ENCODE results near the gene GRM5. TPM values are rescaled to one million over a fixed set of nuclear protein-coding genes. Genes with fewer than 3 reads are reported as not detected.
"Not testable (repeated sequence)": the region's sequence is repeated elsewhere in the genome, so short reads cannot be mapped to it uniquely, and the experiment has no call there.

The GRM5 gene
- total RNA-seq (2014; rRNA removed; shearing (Covaris generic); ENCODE audit: low replicate concordance), result not detected in 2 replicates

DNA sequence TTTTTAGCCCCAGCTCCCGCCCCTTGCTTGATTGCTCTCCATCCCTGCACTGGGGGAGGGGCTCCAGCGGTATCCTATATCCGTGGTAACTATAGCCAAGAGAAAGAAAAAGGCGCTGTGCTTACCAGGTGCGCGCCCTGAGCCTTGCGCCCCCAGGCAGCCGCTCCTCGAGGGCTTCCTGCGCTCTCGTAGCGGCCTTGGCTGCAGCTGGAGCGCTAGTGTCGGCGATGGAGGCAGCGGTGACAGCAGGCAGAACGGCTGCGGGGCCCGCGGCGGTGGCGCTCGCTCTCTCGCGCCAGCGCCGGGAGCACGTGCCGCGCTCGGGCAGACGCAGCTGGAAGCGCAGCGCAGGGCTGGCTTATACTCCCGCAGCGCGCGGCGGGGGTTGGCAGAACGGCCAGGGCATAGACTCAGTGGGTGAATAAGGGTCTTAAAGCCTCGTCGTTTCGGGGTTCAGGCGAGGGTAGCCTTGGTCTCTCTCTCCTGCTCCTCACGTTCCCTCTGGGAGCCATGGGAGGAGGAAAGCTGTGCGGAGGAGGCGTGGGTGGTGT lies at the start of gene GRM5:
Gene GRM5 (minus strand): TSS at position 332 of the 551 bp plus-strand sequence. CDS start 18,110 bp downstream, outside the sequence.
- not testable (repeated sequence) for H3K36me3 ChIP-seq (ENCODE audit: insufficient read depth, low read length); H3K4me1 ChIP-seq (ENCODE audit: low read length); DNase-seq; H3K27me3 ChIP-seq (ENCODE audit: low read length); H4K20me1 ChIP-seq (ENCODE audit: insufficient read depth, low read depth, low read length); H3K79me2 ChIP-seq (ENCODE audit: low read length); H3K4me3 ChIP-seq (ENCODE audit: low read length); H2AFZ ChIP-seq (ENCODE audit: low read length); H3K9me3 ChIP-seq (ENCODE audit: low read length); H3K4me2 ChIP-seq (ENCODE audit: low read depth, low read length, poor library complexity, severe bottlenecking); H3K9ac ChIP-seq (ENCODE audit: low read length); H3K9me2 ChIP-seq (replicated peaks; ENCODE audit: insufficient read depth, low read length); H3K27ac ChIP-seq (ENCODE audit: low read length)

DNA sequence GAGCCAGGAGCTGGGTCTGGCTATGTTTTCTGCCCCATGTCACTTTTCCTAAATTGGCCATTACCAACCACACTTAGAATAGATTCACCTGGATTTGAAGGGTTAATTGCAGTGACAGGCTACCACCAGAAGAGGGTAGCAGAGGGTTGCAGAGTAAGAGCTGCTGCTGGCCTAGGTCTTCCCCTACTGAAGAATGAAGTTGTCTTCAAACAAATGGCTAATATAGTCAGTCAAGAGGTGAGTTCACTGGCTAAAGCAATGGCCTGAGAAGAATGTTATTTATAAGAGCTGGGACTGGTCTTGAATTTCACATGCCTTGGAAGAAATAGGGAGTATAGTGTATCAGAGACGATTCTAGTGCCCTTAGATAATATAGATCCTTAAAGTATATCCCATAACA lies 32.2 kb upstream of the GRM5 start:
- H3K27me3 ChIP-seq (ENCODE audit: low read length); H4K20me1 ChIP-seq (ENCODE audit: insufficient read depth, low read depth, low read length); H3K9me3 ChIP-seq (ENCODE audit: low read length); H3K9ac ChIP-seq (ENCODE audit: low read length); H3K4me2 ChIP-seq (ENCODE audit: low read depth, low read length, poor library complexity, severe bottlenecking); H3K27ac ChIP-seq (ENCODE audit: low read length); H2AFZ ChIP-seq (ENCODE audit: low read length); H3K36me3 ChIP-seq (ENCODE audit: insufficient read depth, low read length); H3K4me1 ChIP-seq (ENCODE audit: low read length); H3K79me2 ChIP-seq (ENCODE audit: low read length); H3K4me3 ChIP-seq (ENCODE audit: low read length); H3K9me2 ChIP-seq (replicated peaks; ENCODE audit: insufficient read depth, low read length): not testable (repeated sequence)
- DNase-seq, result peak; percentile 71

DNA sequence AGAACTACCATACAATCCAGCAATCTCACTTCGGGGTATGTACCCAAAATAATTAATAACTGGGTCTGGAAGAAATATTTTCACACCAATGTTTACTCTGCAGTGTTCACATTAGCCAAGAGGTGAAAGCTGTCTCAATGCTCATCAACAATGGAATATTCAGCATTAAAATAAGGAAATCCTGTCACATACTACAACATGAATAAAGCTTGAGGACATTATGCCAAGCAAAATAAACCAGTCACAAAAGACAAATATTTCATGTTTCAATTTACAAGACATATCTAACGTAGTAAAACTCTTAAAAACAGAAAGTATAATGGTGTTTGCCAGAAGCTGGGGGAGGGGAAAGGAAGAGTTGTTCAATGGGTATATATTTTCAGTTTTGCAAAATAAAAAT lies 28.0 kb upstream of the GRM5 start:
- H3K79me2 ChIP-seq (ENCODE audit: low read length); H3K4me3 ChIP-seq (ENCODE audit: low read length); H4K20me1 ChIP-seq (ENCODE audit: insufficient read depth, low read depth, low read length); DNase-seq; H3K9me2 ChIP-seq (replicated peaks; ENCODE audit: insufficient read depth, low read length); H3K4me2 ChIP-seq (ENCODE audit: low read depth, low read length, poor library complexity, severe bottlenecking); H3K36me3 ChIP-seq (ENCODE audit: insufficient read depth, low read length); H3K4me1 ChIP-seq (ENCODE audit: low read length); H3K27me3 ChIP-seq (ENCODE audit: low read length); H3K9ac ChIP-seq (ENCODE audit: low read length); H2AFZ ChIP-seq (ENCODE audit: low read length); H3K27ac ChIP-seq (ENCODE audit: low read length): not testable (repeated sequence)
- H3K9me3 ChIP-seq (ENCODE audit: low read length), result peaks cover 22% of the 10 kb centered on the region

DNA sequence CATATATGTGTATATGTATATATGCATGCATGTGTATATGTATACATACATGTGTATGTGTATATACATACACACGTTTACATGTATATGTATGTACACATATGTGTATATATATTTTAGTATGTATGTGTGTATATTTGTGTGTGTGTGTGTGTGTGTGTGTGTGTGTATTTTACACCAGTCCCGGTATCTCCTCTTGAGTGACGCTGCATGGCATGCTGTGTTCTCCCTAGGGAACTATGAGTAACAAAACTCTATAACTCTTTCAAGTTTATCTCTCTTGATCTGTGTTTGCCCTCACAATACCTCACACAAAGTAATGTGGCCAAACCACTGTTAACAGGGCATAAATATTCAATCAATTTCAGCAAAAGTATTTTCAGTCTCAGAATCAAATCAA lies 19.2 kb upstream of the GRM5 start:
- peaks cover 27% of the 10 kb centered on the region for H3K9me3 ChIP-seq (ENCODE audit: low read length)
- not testable (repeated sequence) for H3K79me2 ChIP-seq (ENCODE audit: low read length); DNase-seq; H3K36me3 ChIP-seq (ENCODE audit: insufficient read depth, low read length); H4K20me1 ChIP-seq (ENCODE audit: insufficient read depth, low read depth, low read length); H3K27ac ChIP-seq (ENCODE audit: low read length); H3K27me3 ChIP-seq (ENCODE audit: low read length); H3K9ac ChIP-seq (ENCODE audit: low read length); H3K4me3 ChIP-seq (ENCODE audit: low read length); H3K4me1 ChIP-seq (ENCODE audit: low read length); H3K4me2 ChIP-seq (ENCODE audit: low read depth, low read length, poor library complexity, severe bottlenecking); H3K9me2 ChIP-seq (replicated peaks; ENCODE audit: insufficient read depth, low read length); H2AFZ ChIP-seq (ENCODE audit: low read length)

DNA sequence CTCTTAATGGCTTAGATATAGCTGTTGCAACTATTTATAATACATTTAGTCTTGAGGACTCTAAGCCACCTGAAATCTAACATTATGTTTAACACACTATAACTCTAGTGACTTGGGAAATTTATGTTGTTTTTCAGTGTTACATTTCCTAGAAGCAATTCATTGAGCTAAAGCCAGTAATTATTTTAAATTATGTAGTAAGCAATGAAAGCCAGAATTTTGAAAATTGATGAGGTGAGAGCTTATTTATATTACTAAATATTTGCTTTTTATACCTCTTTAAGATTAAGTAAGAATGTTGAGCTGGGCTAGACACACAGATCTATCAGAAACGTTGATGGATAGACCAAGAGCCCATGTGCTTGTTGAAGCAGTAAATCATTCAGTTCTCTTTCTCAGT lies 5.1 kb upstream of the GRM5 start:
- not testable (repeated sequence) for H3K4me3 ChIP-seq (ENCODE audit: low read length); H2AFZ ChIP-seq (ENCODE audit: low read length); H3K36me3 ChIP-seq (ENCODE audit: insufficient read depth, low read length); H3K9ac ChIP-seq (ENCODE audit: low read length); H4K20me1 ChIP-seq (ENCODE audit: insufficient read depth, low read depth, low read length); H3K27me3 ChIP-seq (ENCODE audit: low read length); H3K27ac ChIP-seq (ENCODE audit: low read length); H3K79me2 ChIP-seq (ENCODE audit: low read length); H3K9me3 ChIP-seq (ENCODE audit: low read length); DNase-seq; H3K4me2 ChIP-seq (ENCODE audit: low read depth, low read length, poor library complexity, severe bottlenecking); H3K9me2 ChIP-seq (replicated peaks; ENCODE audit: insufficient read depth, low read length); H3K4me1 ChIP-seq (ENCODE audit: low read length)

DNA sequence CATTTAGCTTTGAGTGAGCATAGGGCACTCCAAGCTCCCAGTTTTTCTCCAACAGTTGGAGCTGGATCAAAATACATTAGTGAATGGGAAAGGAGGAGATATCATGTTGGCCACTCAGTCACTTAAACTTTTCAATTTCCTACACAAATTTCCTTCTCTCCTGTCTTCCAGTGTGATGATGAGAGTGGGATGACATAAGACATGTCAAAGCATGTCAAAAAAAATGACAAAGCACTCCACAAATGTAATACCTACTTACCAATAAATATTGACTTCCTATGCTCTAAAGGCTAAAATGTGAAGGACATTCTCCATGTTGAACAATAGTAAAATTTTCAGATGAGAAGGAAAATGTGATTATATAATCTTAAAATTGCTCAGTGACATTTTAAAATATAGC lies 1.5 kb upstream of the GRM5 start:
- no peaks in the 10 kb centered on the region for H3K4me1 ChIP-seq (ENCODE audit: low read length)
- no peaks in the 10 kb centered on the region for H3K36me3 ChIP-seq (ENCODE audit: insufficient read depth, low read length)
- H3K4me2 ChIP-seq (ENCODE audit: low read depth, low read length, poor library complexity, severe bottlenecking), result no peak overlapping the region
- H4K20me1 ChIP-seq (ENCODE audit: insufficient read depth, low read depth, low read length), result no peaks in the 10 kb centered on the region
- H3K27ac ChIP-seq (ENCODE audit: low read length), result no peak overlapping the region
- no peaks in the 10 kb centered on the region for H3K79me2 ChIP-seq (ENCODE audit: low read length)
- no peak overlapping the region for H3K4me3 ChIP-seq (ENCODE audit: low read length)
- H3K27me3 ChIP-seq (ENCODE audit: low read length), result no peaks in the 10 kb centered on the region
- no peak overlapping the region for H2AFZ ChIP-seq (ENCODE audit: low read length)
- no peak for DNase-seq
- no peak overlapping the region for H3K9ac ChIP-seq (ENCODE audit: low read length)
- no peaks in the 10 kb centered on the region for H3K9me2 ChIP-seq (replicated peaks; ENCODE audit: insufficient read depth, low read length)
- H3K9me3 ChIP-seq (ENCODE audit: low read length), result peaks cover 7% of the 10 kb centered on the region; the same call in 1 of the 2 replicates

DNA sequence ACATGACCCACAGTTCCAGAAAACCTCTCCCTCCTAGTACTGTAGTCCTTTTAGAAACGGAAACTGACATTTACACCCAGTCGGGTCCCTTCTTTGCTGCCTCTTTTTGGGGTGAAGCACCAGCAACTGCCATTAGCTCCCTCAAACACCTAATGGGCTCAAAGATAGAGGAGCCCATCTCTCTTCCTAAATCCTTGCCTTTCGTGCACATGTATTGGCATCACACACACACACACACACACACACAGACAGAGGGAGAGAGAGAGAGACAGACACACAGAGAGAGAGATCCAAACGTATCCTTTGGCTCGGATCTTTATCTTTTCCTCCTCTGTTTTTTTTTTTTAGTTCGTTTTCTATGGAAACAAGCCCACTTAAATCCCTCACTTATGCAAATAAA lies 716 bp downstream of the GRM5 start:
- H3K9ac ChIP-seq (ENCODE audit: low read length), result no peak overlapping the region
- H2AFZ ChIP-seq (ENCODE audit: low read length), result no peak overlapping the region
- no peaks in the 10 kb centered on the region for H4K20me1 ChIP-seq (ENCODE audit: insufficient read depth, low read depth, low read length)
- no peaks in the 10 kb centered on the region for H3K27me3 ChIP-seq (ENCODE audit: low read length)
- H3K4me2 ChIP-seq (ENCODE audit: low read depth, low read length, poor library complexity, severe bottlenecking), result no peak overlapping the region
- no peak overlapping the region for H3K27ac ChIP-seq (ENCODE audit: low read length)
- no peaks in the 10 kb centered on the region for H3K4me1 ChIP-seq (ENCODE audit: low read length)
- no peaks in the 10 kb centered on the region for H3K79me2 ChIP-seq (ENCODE audit: low read length)
- H3K36me3 ChIP-seq (ENCODE audit: insufficient read depth, low read length), result no peaks in the 10 kb centered on the region
- H3K4me3 ChIP-seq (ENCODE audit: low read length), result no peak overlapping the region
- DNase-seq, result no peak
- H3K9me3 ChIP-seq (ENCODE audit: low read length), result peaks cover 10% of the 10 kb centered on the region
- no peaks in the 10 kb centered on the region for H3K9me2 ChIP-seq (replicated peaks; ENCODE audit: insufficient read depth, low read length)

DNA sequence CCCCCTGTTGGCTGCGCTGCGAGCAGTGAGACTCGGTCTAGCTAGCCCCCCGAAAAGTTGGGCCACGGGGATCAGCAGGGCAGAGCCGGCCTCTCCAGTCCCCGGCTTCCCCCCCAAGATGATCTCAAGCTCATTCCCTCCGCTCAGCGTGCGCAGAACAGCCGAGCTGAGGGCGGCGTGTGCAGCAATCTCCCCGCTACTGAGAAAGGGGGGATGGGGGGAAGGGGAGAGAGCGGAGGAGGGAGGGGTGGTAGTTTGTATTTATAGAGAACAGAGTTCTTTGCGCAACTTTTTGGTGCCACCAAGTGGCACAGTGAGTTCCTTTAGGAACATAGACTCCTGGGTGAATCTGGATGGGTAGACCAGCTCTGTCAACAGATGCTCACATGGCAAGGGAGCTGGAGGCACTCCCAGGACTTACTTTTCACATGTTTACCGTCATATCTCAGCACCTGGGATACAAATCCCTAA lies 2.3 kb downstream of the GRM5 start:
- not testable (repeated sequence) for H3K4me3 ChIP-seq (ENCODE audit: low read length); H3K4me1 ChIP-seq (ENCODE audit: low read length); H3K9ac ChIP-seq (ENCODE audit: low read length); DNase-seq; H3K9me2 ChIP-seq (replicated peaks; ENCODE audit: insufficient read depth, low read length); H3K27ac ChIP-seq (ENCODE audit: low read length); H3K27me3 ChIP-seq (ENCODE audit: low read length); H3K9me3 ChIP-seq (ENCODE audit: low read length); H3K79me2 ChIP-seq (ENCODE audit: low read length); H3K36me3 ChIP-seq (ENCODE audit: insufficient read depth, low read length); H4K20me1 ChIP-seq (ENCODE audit: insufficient read depth, low read depth, low read length); H3K4me2 ChIP-seq (ENCODE audit: low read depth, low read length, poor library complexity, severe bottlenecking); H2AFZ ChIP-seq (ENCODE audit: low read length)

DNA sequence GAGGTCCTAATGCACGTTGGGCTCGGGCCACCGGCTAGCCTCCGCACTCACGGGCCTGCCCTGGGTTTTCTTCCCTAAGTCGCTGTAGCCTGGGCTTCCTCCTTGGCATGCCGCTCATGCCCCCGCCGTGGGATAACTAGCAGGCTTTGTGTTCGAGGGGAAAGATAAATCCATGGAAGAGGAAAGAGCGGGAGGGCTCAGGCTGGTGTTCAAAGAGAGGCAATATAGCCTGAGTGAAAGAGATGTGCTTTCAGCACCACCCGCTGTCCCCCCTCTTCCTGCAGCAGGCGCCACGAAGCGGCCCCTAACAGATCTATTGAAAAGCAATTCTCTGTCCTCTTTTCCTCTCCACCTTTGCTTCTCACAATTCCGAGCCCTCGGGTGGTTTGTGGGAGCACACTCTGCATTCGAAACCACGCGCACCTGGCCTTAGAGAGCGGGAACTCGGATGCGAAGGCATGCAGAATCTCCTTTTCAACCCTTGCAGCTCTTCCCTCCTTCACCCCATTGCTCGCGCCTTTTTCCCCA lies 2.9 kb downstream of the GRM5 start:
- not testable (repeated sequence) for H3K27me3 ChIP-seq (ENCODE audit: low read length); H3K4me2 ChIP-seq (ENCODE audit: low read depth, low read length, poor library complexity, severe bottlenecking); H2AFZ ChIP-seq (ENCODE audit: low read length); H3K4me1 ChIP-seq (ENCODE audit: low read length); H3K9ac ChIP-seq (ENCODE audit: low read length); H3K27ac ChIP-seq (ENCODE audit: low read length); H3K9me3 ChIP-seq (ENCODE audit: low read length); DNase-seq; H3K9me2 ChIP-seq (replicated peaks; ENCODE audit: insufficient read depth, low read length); H4K20me1 ChIP-seq (ENCODE audit: insufficient read depth, low read depth, low read length); H3K79me2 ChIP-seq (ENCODE audit: low read length); H3K4me3 ChIP-seq (ENCODE audit: low read length); H3K36me3 ChIP-seq (ENCODE audit: insufficient read depth, low read length)
